HG02870 (cell line): ENCODE results near the gene PCCB.
"Not testable (repeated sequence)": the region's sequence is repeated elsewhere in the genome, so short reads cannot be mapped to it uniquely, and the experiment has no call there.

Experiments
- ATAC-seq: cut with Tn5 transposase; IDR thresholded peaks from one replicate; pipeline ENCODE4 v1.9.1; 2021; ENCODE audit warnings: mild to moderate bottlenecking, moderate library complexity; ENCODE audit not compliant: unreplicated experiment

Gene PCCB

GRCh38 chr3:136311968-136312367, 61.8 kb downstream of the PCCB start:
- no peak for ATAC-seq

GRCh38 chr3:136326316-136326715, 76.2 kb downstream of the PCCB start:
- no peak for ATAC-seq

GRCh38 chr3:136327671-136328070, 77.5 kb downstream of the PCCB start:
- ATAC-seq = no peak

- no peak for ATAC-seq
These were observed 79.5 kb downstream of the PCCB start for GRCh38 chr3:136329593-136329992.

DNA sequence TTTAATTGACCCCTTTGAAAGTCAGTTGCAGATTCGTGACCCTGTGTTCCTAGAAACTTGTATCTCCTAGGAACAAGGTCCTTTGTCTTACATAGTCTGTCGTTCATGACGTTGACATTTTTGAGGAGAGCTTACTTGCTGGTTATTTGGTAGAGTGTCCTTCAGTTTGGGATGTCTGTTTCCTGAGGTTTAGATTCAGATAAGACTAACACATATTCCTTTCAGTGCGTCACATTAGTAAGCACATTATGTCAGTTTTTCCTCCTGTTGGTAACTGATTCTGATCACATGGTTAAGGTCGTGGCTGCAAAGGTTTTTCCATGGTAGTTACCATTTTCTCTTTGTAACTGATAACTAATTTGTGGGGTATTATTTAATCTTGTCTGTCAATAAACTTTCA, 80.8 kb downstream of the PCCB start:
- no peak for ATAC-seq

DNA sequence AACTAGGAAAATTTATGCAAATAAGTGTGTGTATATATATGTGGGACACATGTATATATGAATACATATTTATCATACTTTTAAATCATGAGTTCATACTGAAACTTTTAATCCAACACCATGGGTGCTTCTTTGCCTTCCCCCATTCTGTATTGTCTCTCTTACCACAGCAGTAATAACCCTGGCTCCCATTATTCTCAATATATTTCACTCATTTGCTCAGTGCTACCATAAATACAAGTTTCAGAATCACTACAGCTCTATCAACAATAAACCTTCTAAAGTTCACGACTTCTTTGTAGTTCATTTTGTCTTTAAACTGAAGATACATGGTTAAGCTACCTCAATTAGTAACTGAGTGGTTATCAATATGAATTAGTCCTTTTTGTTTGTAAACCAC, 82.2 kb downstream of the PCCB start:
- no peak for ATAC-seq

DNA sequence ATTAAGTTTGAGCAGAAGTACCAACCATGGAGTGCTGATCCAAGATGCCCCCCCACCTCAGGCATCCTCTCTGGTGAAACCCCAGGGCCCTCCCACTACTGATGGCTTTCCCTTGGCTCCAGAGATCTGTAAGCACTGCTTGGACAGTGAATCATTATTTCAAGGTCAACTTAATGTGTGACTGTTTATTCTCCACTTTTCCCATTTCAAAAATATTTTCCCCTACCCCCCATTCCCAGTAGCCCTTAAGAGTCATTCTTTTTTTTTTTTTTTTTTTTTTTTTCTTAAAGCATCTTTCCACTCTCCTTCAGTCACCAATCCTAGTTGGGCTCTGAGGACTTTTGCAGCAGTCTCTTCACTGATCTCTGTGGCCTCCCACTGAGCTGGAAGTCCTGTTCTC, 82.6 kb downstream of the PCCB start:
- ATAC-seq = no peak

DNA sequence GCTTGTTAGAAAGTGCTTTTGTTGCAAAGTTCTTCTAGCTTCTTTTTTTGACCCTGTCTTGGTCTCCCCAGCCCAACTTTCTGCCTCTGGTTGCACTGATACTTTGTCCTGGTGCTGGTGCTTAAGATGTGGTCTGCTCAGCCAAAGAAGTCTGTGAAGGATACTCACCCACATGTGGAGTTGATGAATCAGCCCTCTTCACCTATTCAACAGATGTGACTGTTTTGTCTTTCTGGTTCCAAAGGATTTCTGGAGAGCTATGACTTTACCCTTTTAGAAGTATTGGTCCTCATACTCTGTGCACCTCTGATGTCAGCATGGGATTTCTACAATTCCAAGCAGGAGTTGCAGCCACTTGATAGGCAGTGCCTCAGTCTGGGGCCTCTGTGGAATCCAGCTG, 84.1 kb downstream of the PCCB start:
- no peak for ATAC-seq

GRCh38 chr3:136334726-136335125, 84.6 kb downstream of the PCCB start:
- not testable (repeated sequence) for ATAC-seq

DNA sequence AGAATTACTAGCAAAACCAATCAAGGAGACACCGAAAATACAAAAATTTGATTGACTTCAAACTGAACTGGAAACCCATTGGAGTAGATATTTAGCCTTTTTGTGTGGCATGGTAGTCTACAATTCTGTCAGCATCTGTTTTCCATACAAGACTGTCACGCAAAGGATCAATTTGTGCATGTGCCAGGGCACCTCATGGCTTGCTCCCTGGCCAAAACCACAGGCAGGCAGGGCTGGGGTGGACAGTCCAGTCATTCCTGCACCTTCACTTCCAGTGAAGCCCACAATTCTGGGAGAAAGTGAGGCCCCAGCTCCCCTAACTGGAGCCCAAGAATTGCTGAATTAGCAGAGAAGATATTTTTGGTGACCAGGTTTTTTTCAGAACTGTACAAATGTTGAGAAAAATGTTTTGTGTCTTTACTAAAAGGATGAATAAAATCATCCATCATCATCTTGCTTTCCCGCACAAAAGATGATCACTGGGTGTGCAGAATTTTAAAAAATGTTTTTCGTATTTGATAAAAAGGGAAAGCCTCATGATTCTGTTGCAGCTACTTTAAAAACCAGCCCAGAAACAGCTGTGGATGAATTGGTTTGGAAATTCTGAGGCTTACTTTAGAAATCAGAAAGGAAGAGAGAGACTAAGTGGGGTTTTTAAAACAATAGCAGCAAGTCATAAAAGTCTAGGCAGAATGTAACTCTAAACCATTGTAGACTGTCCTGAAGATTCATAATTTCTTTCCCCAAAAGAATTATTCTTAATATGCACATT, 86.4 kb downstream of the PCCB start:
- ATAC-seq = no peak

GRCh38 chr3:136343446-136343845, 93.3 kb downstream of the PCCB start:
- no peak for ATAC-seq

GRCh38 chr3:136343873-136344555, 93.9 kb downstream of the PCCB start:
- no peak for ATAC-seq

DNA sequence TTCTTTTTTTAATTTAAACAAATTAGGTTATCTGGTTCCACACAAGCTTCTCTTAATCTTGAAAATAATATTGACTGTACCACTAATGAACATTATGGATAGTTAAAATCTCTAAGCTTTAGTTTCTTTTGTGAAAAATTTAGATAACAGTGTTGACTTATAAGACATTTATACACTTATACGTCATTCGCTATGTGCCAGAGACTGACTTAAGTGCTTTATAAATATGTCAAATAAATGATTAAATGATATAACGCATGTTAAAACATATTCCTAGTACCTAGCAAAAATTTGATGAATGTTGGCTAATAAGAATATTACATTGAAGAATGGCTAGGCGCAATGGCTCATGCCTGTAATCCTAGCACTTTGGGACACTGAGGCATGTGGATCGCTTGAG, 96.3 kb downstream of the PCCB start:
- ATAC-seq = no peak

GRCh38 chr3:136350132-136350531, 100.0 kb downstream of the PCCB start:
- no peak for ATAC-seq

GRCh38 chr3:136350557-136350956, 100.4 kb downstream of the PCCB start:
- ATAC-seq = no peak

DNA sequence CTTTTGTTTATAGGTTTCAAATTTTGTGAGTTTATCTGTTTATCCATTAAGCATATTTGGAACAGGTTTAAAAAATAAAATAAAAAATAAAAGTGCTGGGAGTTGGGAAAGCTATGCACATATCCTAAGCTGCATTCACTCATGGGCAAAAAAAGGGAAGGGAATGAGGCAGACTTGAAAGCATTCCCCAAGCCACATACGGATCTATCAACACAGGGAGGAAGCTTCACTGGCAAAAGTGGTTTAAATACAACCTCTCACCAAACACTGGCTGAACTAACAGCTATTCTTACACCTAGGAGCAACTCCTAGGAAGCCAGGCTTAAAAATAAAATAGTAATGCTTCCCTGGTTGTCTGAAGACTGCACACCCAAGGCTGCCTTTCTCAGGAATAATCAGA, 101.2 kb downstream of the PCCB start:
- no peak for ATAC-seq

DNA sequence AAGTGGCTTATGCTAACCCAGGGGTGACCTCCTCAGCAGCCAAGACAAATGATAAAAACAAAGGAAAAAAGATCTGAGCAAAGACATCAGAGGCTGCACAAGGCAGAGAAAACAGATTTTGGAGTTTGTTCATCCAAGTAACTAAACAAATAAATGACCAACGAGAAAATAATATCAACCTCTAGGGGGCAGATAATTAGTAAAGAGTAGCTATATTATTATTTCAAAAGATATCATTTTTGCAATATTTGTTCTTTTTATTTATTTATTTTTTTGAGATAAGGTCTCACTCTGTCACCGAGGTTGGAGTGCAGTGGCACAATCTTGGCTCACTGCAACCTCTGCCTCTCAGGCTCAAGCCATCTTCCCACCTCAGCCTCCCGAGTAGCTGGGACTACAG, 101.8 kb downstream of the PCCB start:
- ATAC-seq = no peak

- ATAC-seq = no peak
These were observed 103.3 kb downstream of the PCCB start for GRCh38 chr3:136353461-136353860.

DNA sequence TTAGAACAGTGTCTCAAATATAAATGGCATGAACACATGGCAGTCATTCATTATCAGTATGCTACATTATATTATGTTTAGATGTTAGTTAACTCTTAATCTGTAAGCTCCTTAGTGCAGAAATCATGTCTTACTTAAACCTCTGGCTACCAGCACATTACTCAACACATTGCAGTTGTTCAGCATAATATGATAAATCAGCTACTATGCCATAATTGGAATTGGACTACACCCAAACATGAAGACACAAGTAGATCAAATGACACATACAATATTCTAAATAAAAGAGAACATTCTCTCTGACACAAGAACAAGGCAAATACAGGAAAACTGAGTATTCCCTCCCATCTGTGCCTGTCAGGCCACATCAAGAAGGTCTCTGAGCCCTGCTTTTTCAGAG, 116.1 kb downstream of the PCCB start:
- no peak for ATAC-seq

DNA sequence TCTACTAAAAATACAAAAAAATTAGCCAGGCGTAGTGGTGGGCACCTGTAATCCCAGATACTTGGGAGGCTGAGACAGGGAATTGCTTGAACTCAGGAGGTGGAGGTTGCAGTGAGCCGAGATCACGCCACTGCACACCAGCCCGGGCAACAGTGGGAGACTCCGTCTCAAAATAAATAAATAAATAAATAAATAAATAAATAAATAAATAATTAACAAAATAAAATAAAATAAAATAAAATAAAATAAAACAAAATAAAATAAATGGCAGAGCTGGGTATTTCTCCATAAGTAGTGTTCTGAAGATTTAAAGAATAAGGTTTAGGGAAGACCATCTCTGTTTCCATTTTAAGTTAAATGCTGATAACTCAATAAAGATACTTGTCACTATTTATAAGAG, 125.7 kb downstream of the PCCB start:
- not testable (repeated sequence) for ATAC-seq

- no peak for ATAC-seq
These were observed 127.4 kb downstream of the PCCB start for GRCh38 chr3:136377508-136377907.

DNA sequence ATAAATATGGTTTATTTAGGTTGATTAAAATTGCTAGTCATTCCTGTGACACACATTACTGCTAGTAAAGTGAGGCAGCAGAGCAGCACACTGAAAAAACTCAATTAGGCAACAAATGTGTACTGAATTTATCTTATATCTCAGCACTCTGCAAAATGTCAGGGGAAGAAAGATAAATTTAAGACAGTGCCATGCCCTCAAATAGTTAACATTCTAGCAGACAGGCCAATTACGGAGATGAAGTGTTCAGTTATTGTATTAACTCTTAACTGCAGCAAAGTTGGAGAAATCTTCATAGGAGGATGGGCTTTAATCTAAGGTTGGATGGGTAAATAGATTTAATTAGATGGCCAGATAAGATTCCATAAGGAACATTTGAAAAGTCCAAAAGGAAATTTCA, 127.9 kb downstream of the PCCB start:
- no peak for ATAC-seq
